Testis (tissue), 2 donors: ENCODE data around the gene GRN.

Experiments used
- CTCF ChIP-seq, 3 experiments: fragments of 450-650 bp in 2 of 3; fragments of 200-600 bp in 1 of 3; sonication (generic) in 1 of 3; IDR thresholded peaks; one replicate each; pipeline ENCODE4 v1.5.1; 2016 to 2019; ENCODE audit warnings: antibody characterized with exemption in 3 of 3, mild to moderate bottlenecking in 2 of 3, moderate library complexity in 1 of 3
- POLR2A ChIP-seq: fragments of 450-650 bp; IDR thresholded peaks from one replicate; pipeline ENCODE4 v1.6.1; 2017; ENCODE audit warnings: antibody characterized with exemption, mild to moderate bottlenecking, moderate library complexity

DNA sequence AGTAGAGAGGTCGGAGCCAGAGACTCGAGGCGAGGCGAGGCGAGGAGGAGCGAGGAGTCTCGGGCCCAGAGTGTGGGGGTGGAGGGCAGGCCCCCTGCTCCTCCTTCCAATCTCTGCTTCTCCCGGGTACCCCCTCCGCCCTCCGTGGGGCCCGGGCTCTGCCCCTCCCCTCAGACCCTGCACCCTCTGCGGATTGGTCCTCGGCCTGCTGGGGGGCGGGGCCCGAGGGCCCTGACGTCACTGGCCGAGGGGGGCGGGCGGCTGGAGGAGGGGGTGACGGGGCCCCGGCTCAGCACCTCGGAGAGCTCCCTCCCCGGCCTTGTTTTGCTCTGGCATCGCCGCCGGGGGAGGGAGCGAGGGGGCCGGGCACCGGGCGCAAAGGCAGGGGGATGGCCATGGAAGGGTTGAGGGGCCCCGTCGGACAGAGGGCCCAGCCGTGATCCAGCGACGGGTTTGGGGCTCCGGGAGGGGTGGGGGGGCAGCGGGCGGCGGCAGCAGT lies 36.7 kb upstream of the GRN start, which contains the start of gene RUNDC3A:
- TF ChIP-seq CTCF (IDR thresholded peaks at IDR 0.05) (no peak), POLR2A (no peak)
